Muscle of arm (tissue), 12 donors: Measurements from ENCODE around the gene CKAP2L. TPM values are rescaled to one million over a fixed set of nuclear protein-coding genes. Genes with fewer than 3 reads are reported as not detected.
A peak's percentile ranks its signal among the peaks of the same experiment; 100 is the strongest.
"Not testable (repeated sequence)": the region's sequence is repeated elsewhere in the genome, so short reads cannot be mapped to it uniquely, and the experiment has no call there.

Experiments used
- DNase-seq: peaks from one replicate; pipeline ENCODE4 v3.0.0-alpha.2; 2013
- polyA plus RNA-seq, 12 donors: library from polyadenylated mRNA; unstranded; fragments of 120-200 nt; gene quantifications; one replicate each; pipeline ENCODE4 v1.2.1, GENCODE V29; 2013; ENCODE audit not compliant: insufficient read length in 12 of 12

Gene CKAP2L
- polyA plus RNA-seq, 12 donors, result 6.1 to 22.5 (median 9.8) TPM; not detected in 1

- DNase-seq, result no peak
Measured at GRCh38 chr2:112728029-112728362, 36.4 kb downstream of the CKAP2L start.

DNA sequence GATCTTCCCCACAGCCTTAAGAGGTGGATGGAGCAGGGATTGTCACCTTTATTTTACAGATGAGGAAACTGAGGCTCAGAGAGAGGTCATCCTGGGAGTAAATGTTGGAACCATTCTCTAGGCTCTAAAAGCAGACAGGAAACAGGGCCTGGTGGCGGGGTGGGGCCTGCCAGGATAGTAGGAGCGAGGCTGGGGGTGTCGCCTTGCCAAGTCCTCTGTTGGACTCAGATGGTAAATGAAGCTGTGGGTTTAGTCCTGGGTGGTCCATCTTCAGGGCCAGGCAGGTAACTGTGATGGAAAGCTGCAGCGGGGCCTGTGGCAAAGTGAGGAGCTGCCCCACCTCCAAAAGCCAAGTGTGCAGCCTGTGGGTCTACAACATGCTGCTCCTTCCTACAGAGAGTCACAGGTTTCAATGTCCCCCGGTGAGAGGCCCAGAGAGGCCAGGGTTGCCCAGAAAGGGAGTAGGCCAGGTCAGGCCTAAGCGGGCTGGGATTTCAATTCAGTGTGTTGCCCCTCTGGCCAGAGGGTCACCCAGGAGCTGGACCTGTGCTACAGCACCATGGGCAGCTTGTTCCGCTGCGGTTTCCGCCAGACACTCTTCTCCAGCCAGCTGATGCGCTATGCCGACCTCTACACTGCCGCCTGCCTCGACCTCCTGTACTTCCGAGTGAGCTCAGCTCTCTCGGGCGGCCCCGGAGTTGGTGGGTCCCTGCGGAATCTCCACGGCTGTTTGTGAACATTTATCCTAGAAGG is 37.0 kb downstream of the CKAP2L start:
- DNase-seq, result no peak

- peak; percentile 86 for DNase-seq
Measured at GRCh38 chr2:112726487-112727190, 37.8 kb downstream of the CKAP2L start.

DNA sequence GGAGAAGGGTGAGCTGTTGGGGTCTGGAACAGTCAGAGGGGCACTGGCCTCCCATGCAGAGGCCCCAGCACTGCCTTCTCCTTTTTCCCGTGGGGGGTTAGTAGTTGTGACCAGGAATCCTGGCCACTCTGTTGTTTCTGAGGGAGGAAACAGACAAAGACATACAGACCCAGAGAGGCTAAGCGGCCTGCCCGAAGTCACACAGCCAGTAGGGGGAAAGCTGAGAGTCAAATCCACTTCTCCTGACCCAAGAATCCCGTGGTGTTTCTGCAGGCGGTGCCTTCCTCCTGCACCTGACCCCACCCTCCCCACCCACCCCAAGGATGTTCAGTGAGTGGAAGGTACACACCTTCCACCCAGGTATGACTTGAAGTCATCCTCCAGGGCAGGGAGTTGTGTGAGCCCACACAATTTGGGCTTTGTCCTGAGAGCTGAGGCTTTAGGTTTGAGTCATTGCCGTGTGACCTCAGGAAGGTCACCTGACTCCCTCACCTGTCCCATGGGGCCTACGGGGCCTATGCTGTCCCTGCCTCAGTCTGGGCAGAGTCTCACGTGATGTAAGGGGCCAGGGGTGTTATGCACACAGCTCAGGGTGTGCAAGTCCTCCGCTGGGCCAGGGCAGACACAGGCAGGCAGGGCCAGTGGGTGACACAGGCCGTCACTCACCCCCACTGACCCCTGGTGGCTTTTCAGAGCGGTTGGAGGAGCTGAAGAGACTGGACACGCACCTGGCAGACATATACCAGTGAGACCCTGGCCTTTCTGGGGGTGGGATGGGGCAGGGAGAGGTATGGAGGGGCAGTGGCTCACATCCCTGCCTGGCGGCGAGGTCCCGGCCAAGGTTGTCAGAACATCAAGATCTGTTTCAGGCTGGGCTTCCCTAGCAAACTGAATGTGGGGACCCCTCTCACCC is 38.6 kb downstream of the CKAP2L start:
- DNase-seq, result no peak

DNA sequence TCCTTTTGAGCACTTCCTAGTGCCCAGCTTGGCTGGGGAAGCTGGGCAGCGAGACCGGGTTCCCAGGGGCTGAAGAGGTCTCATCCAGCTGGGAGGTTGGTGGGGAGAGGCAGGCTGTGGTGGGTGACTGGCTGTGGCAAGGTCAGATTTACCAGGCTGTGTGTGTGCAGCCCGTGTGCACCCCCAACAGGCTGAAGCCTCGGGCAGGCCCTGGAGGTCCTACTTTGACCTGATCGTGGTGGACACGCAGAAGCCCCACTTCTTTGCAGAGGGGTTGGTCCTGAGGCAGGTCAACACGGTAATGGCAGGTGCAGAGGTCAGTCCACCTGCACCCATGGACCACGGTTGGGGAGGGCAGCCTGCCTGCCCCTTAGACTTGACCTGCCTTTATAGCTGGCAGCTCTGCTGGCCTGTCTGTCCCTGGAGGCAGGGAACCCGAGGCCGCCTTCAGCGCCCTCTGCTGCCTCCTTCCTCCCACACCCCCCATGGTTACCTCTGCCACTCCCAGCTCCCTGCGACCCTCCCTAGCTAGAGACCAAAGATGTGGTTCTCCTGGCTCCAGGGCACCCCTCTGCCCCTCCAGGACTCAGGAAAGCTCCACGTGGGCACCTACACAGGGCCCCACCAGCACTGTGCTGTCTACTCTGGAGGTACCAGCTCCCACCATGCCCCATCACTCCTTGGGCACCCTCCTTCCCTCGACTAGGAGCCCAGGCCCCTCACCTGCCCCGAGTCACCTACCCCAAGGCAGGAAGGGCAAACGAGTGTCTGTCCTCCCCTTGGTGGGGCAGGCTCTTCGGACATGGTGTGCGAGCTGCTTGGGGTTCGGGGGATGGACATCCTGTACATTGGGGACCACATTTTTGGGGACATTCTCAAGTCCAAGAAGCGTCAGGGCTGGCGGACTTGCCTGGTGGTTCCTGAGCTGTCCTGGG is 39.6 kb downstream of the CKAP2L start:
- no peak for DNase-seq

DNA sequence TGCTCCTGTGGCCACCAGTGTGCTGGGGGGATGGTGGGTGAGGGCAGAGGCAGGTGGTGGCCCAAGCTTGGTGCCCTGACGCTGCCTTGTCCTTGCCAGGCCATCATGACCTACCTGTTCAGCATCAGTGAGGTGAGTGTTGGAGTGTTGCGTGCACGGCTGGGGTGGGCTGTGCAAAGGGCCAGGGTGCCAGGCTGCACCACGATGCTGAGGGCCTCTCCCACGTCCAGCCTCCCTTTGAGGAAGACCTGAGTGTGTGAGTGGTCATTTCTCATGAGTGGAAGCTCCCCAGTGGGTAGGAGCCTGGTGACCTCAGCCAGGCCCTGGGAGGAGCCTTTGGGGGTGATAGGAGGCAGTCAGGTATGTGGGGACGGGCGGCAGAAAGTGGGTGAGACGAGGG is 40.4 kb downstream of the CKAP2L start:
- no peak for DNase-seq

DNA sequence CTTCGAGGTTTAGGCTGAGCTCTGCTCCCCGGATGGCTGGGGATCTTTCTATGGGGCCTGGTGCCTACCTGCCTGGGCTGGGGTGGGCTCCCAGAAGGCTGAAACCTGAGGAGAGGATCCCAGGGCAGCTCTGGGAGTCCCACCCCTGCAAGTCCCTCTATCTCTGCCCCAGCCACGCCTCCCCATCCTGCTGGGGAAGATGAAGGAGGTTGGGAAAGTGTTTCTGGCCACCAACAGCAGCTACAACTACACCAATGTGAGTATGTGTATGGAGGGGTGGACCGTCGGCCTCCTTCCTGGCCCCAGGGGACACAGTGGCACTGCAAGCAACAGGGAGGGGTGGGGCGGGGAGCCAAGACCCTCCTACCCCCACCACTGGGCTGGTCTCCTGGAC is 40.9 kb downstream of the CKAP2L start:
- no peak for DNase-seq

DNA sequence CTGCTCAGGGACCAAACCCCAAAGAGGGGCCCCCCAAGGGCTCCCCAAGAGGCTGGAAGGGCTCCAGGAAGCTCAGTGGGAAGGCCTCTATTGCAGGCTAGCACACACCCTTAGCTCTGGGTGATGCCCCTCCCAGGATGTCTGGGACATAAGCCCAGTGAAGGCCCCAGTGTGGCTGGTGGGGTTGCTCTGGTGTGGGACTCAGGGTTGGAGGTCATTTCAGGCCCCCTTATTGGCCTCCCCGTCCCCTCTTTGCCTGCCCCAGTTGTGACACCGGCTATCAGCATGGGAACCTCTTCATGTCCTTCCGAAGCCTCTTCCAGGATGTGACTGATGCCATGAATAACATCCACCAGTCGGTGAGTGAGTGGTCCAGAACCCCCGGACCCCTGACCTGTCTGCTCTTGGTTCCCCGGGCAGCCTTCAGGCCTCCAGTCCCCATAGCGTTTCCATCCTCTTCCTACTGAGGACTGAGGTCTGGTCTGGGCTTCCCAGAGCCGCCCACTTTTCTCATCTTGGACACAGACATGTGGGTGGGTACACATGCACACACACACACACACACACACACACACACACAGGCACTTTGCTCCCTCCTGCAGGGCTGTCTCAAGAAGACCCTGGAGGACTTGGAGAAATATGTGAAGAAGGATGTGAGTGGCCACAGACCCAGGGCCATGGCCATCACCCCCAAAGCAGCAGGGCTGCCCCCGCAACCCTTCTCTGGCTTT is 41.4 kb downstream of the CKAP2L start:
- no peak for DNase-seq

- no peak for DNase-seq
Measured at GRCh38 chr2:112721819-112722522, 42.4 kb downstream of the CKAP2L start.

- DNase-seq, result no peak
Measured at GRCh38 chr2:112720785-112721184, 43.6 kb downstream of the CKAP2L start, which contains the start of gene NT5DC4. Gene NT5DC4, plus strand, starts transcription at chr2:112721020. Its CDS starts 60 bp downstream, at chr2:112721080.

DNA sequence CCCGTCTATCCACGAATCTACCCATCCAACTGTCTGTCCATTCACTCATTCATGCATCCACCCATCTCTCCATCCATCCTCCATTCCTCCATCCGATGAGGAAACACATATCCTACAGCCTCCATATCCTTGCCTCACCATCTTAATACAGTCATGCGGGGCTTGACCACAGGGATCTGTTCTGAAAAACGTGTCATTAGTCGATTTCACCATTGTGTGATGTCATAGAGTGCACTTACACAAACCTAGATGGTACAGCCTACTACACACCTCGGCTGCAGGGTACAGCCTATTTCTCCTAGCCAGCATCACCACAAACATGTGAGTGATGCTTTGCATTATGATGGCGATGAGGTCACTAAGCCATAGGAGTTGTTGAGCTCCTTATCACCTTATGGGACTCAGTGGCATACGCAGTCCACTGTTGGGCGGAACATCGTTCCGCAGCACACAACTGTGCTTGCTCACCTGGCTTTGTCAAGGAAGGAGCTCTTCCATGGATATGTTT is 45.5 kb downstream of the CKAP2L start:
- DNase-seq, result no peak

GRCh38 chr2:112716826-112717352 is 47.5 kb downstream of the CKAP2L start:
- DNase-seq, result not testable (repeated sequence)

GRCh38 chr2:112716094-112716493 is 48.3 kb downstream of the CKAP2L start:
- not testable (repeated sequence) for DNase-seq

DNA sequence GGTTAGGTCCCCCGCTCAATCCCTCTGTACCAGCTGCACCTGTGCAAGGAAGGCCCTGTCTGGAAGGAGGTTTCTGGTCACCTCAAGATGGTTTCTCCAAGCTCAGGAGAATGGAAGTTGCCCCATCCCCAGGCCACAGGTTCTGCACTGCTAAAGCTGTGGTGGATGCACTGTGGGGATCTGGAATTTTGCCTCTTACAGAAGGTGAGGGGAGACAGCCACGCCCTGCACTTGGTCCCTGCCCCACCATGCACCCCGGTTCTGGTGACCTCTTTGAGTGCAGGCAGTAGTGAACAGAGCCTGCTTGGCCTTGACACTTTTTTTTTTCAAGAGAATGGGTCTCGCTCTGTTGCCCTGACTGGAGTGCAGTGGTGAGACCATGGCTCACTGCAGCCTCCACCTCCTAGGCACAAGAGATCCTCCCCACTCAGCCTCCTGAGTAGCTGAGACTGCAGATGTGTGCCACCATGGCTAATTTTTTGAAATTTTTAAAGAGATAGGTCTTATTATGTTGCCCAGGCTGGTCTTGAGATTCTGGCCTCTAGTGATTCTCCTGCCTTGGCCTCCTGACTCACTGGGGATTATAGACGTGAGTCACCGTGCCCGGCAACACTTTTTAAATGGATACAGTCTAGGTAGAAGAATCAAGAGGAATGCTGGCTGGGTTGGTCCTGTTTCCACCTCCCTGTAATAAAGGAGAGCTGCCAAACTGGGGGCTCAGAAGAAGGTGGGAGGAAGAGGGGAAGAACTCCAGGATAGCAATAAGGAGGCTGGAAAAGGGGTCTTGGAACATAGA is 49.4 kb downstream of the CKAP2L start:
- DNase-seq, result no peak

- DNase-seq, result no peak
Measured at GRCh38 chr2:112714331-112714730, 50.1 kb downstream of the CKAP2L start.

- no peak for DNase-seq
Measured at GRCh38 chr2:112713926-112714325, 50.5 kb downstream of the CKAP2L start.

GRCh38 chr2:112713585-112713925 is 50.9 kb downstream of the CKAP2L start:
- no peak for DNase-seq

DNA sequence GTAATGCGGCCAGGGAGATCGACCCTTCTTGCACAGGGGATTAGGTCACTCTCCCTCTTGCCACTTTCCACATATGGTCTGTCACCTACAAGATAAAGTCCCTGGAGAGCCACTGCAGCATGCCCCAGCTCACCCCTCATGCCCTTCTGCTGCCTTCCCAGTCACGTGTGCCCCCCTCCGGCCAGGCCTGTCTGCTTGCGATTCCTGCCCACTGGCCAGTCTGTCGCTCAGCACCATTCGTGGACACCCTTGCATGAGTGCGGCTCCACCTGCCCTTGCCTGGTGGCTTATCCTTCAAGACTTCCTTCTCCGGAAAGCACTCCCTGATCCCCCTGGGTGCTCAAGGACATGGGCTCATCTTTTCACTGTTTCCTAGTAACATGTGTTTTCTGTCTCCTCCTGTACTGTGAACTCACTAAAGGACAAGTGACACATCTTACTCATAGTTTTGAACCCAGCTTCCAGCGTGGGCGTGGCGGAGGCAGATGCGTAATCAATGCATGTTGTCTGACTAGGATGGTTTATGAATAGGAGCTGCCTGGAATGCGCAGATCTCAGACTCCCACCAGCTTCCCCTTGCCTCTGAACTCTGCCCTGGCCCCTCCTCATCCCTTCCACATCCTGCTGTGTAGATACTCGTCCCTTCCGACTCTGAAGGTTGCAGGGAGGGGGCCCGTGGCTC is 51.4 kb downstream of the CKAP2L start:
- DNase-seq, result no peak
